K562 (cell line): Measurements from ENCODE around the gene SCART1. TPM values are rescaled to one million over a fixed set of nuclear protein-coding genes. Genes with fewer than 3 reads are reported as not detected.

ENCODE experiments used
- ATAC-seq: fragments of 200-7000 bp; cut with Tn5 transposase; 3 replicates; pipeline ENCODE4 v1.9.1; 2020; ENCODE audit warnings: moderate library complexity
- BruUV-seq: library from RNA; stranded (reverse); fragments of 400-500 nt; replicated peaks from 2 replicates; lab custom pipeline; 2021; lab: Mats Ljungman, UMichigan
- CTCF ChIA-PET: fragments of 300-600 bp; formaldehyde crosslinking; extraction: SDS; loops from one replicate; lab custom pipeline; 2021; ENCODE audit warnings: low intra/inter-chr PET ratio; lab: Yijun Ruan, JAX
- POLR2A ChIA-PET: fragments of 300-600, 350-650 bp; sonication (Branson Sonifier 250); formaldehyde crosslinking; extraction: SDS; loops from one replicate; lab custom pipeline; 2021; ENCODE audit warnings: antibody characterized with exemption, inconsistent platforms; lab: Yijun Ruan, JAX
- DNase-seq, 4 experiments: peaks; one replicate each; pipeline versions ENCODE4 v3.0.0 to v3.0.0-alpha.2; 2011 to 2018; ENCODE audit warnings: low spot score in 3 of 4, mixed read lengths in 3 of 4; ENCODE audit errors: extremely low read depth in 1 of 4
- FAIRE-seq: peaks from 2 replicates; lab custom pipeline; 2011; peaks lifted over from hg19 to GRCh38; lab: Jason Lieb, UNC
- H2AFZ ChIP-seq: 2 replicates; pipeline ENCODE4 v1.6.0; 2011; ENCODE audit warnings: low read depth, low read length, control low read depth, inconsistent platforms
- H3K27ac ChIP-seq: fragments of 200-600 bp; 3 replicates; pipeline ENCODE4 v1.8.0; 2011; ENCODE audit warnings: low read depth, mild to moderate bottlenecking, control low read depth, inconsistent platforms, low read length, moderate library complexity, mixed read lengths; ENCODE audit errors: extremely low read depth
- H3K27me3 ChIP-seq, 2 experiments: fragments of 300-600 bp in 1 of 2; 2 replicates in 1 of 2; 3 replicates in 1 of 2; pipeline versions ENCODE4 v1.6.0 to v1.8.0; 2011; ENCODE audit warnings: inconsistent platforms in 2 of 2, low read length in 2 of 2, mild to moderate bottlenecking in 1 of 2, mixed read lengths in 1 of 2, moderate library complexity in 1 of 2; ENCODE audit not compliant: control insufficient read depth in 2 of 2, insufficient read depth in 2 of 2
- H3K36me3 ChIP-seq: fragments of 300-600 bp; 3 replicates; pipeline ENCODE4 v1.8.0; 2011; ENCODE audit warnings: mild to moderate bottlenecking, low read length, inconsistent platforms; ENCODE audit not compliant: control insufficient read depth, insufficient read depth
- H3K4me1 ChIP-seq, 2 experiments: fragments of 200-600 bp in 1 of 2; replicated peaks in 1 of 2; 2 replicates in 1 of 2; 3 replicates in 1 of 2; pipeline versions ENCODE4 v1.5.1 to v1.8.0; 2011; ENCODE audit warnings: inconsistent platforms in 2 of 2, low read length in 2 of 2, mild to moderate bottlenecking in 1 of 2, mixed read lengths in 1 of 2, moderate library complexity in 1 of 2; ENCODE audit not compliant: control insufficient read depth in 2 of 2, insufficient read depth in 2 of 2
- H3K4me2 ChIP-seq: 2 replicates; pipeline ENCODE4 v1.6.1; 2011; ENCODE audit warnings: low read length, control low read depth, inconsistent platforms, mixed read lengths; ENCODE audit not compliant: insufficient read depth
- H3K4me3 ChIP-seq: fragments of 200-600 bp; sonication (generic), shearing (Covaris generic); 2 replicates; pipeline ENCODE4 v1.5.1; 2016; ENCODE audit warnings: control low read depth, inconsistent platforms
- H3K79me2 ChIP-seq: fragments of 200-600 bp; 3 replicates; pipeline ENCODE4 v1.8.0; 2011; ENCODE audit warnings: low read length, inconsistent platforms; ENCODE audit not compliant: control insufficient read depth, insufficient read depth
- H3K9ac ChIP-seq, 2 experiments: 2 replicates each; pipeline versions ENCODE4 v1.6.0 to v1.6.1; 2011; ENCODE audit warnings: low read depth in 2 of 2, low read length in 2 of 2, control low read depth in 1 of 2, inconsistent platforms in 1 of 2, mild to moderate bottlenecking in 1 of 2, mixed read lengths in 1 of 2; ENCODE audit not compliant: insufficient read depth in 1 of 2
- H3K9me1 ChIP-seq: one replicate; pipeline ENCODE4 v1.6.0; 2011; ENCODE audit warnings: inconsistent platforms, mild to moderate bottlenecking, low read length, moderate library complexity; ENCODE audit not compliant: control insufficient read depth, insufficient read depth
- H3K9me3 ChIP-seq: replicated peaks from 2 replicates; pipeline ENCODE4 v1.5.1; 2011; ENCODE audit warnings: low read depth, low read length, inconsistent platforms; ENCODE audit not compliant: control insufficient read depth, insufficient read depth
- H4K20me1 ChIP-seq: replicated peaks from 2 replicates; pipeline ENCODE4 v1.6.1; 2011; ENCODE audit warnings: low read length, inconsistent platforms, mixed read lengths; ENCODE audit not compliant: control insufficient read depth, insufficient read depth
- KAT2B ChIP-seq: IDR thresholded peaks from one replicate; pipeline ENCODE4 v1.6.1; 2012; ENCODE audit warnings: low read depth, mild to moderate bottlenecking, control low read depth, inconsistent platforms, low read length, moderate library complexity
- TAF7 ChIP-seq: fragments of 450-650 bp; IDR thresholded peaks from 2 replicates; pipeline ENCODE4 v1.6.1; 2016; ENCODE audit warnings: missing genetic modification characterization, missing compliant biosample characterization
- ZNF436 ChIP-seq: fragments of 250-450, 450-650 bp; sonication (Bioruptor Pico); formaldehyde crosslinking; IDR thresholded peaks from 2 replicates; pipeline ENCODE4 v1.7.0; 2020; ENCODE audit warnings: mild to moderate bottlenecking
- WGBS: fragments of 100-300 bp; shearing (Covaris generic); methylation state at CpG from one replicate; pipeline ENCODE4 v1.1.6; 2016; ENCODE audit warnings: low coverage, mixed read lengths; ENCODE audit not compliant: insufficient coverage; ENCODE audit errors: missing lambda C conversion rate; 5-methylcytosine and 5-hydroxymethylcytosine counted together
- in situ Hi-C: fragments of 300-500 bp; cut with MboI; formaldehyde crosslinking; loops from 4 replicates; pipeline ENCODE4 v1.15.0; 2018; ENCODE audit warnings: inconsistent platforms, mixed read lengths
- intact Hi-C: fragments of 100-400 bp; cut with micrococcal nuclease; formaldehyde crosslinking; loops from 2 replicates; pipeline ENCODE4 v1.14.2; 2022
- polyA plus RNA-seq, 8 experiments: library from polyadenylated mRNA; depleted of rRNA in 4 of 8; stranded (reverse) in 5 of 8; unstranded in 3 of 8; fragments of >200 nt; fragmentation: Nextera tagmentation in 2 of 8; fragmentation: Illumina TruSeq in 1 of 8; extraction: Ambion mirVana in 2 of 8; extraction: Trizol in 1 of 8; gene quantifications; 2 replicates each; pipeline versions ENCODE4 v1.2.1 to v1.2.3, GENCODE V29; 2011 to 2014; ENCODE audit warnings: inconsistent platforms in 1 of 8, missing spikeins in 1 of 8
- total RNA-seq, 7 experiments: library from RNA; depleted of rRNA in 6 of 7; stranded (reverse); fragments of >200 nt in 6 of 7; fragmentation: Illumina TruSeq in 2 of 7; extraction: Trizol in 2 of 7; gene quantifications; 2 replicates each; pipeline versions ENCODE4 v1.2.1 to v1.2.3, GENCODE V29; 2011 to 2021; ENCODE audit warnings: low replicate concordance in 1 of 7
- TF ChIP-seq, protein P1 (sequence below): IDR thresholded peaks from 3 replicates; pipeline ENCODE4 v1.6.1; 2011; ENCODE audit warnings: borderline replicate concordance, mild to moderate bottlenecking, moderate library complexity; ENCODE audit not compliant: insufficient read length; ENCODE audit errors: extremely low read depth
- TF ChIP-seq, protein P2 (sequence below), 2 experiments: fragments of 450-650 bp in 1 of 2; sonication (generic) in 1 of 2; formaldehyde crosslinking; conservative IDR thresholded peaks; 2 replicates each; pipeline versions ENCODE4 v1.4.0 to v1.8.1; 2020 to 2022; ENCODE audit warnings: mild to moderate bottlenecking in 1 of 2, missing genetic modification reagents in 1 of 2
- TF ChIP-seq, protein P3 (sequence below): fragments of 200-800 bp; sonication (Bioruptor generic); IDR thresholded peaks from 2 replicates; pipeline ENCODE4 v1.6.1; 2016; ENCODE audit warnings: missing genetic modification characterization, missing compliant biosample characterization

Gene SCART1
- total and polyA plus RNA-seq, 9 of the 15 experiments (the other 6 are each of a cell fraction or from before 2014, with no cell fraction given) = 0.18 to 6.5 (median 4.5) TPM

DNA sequence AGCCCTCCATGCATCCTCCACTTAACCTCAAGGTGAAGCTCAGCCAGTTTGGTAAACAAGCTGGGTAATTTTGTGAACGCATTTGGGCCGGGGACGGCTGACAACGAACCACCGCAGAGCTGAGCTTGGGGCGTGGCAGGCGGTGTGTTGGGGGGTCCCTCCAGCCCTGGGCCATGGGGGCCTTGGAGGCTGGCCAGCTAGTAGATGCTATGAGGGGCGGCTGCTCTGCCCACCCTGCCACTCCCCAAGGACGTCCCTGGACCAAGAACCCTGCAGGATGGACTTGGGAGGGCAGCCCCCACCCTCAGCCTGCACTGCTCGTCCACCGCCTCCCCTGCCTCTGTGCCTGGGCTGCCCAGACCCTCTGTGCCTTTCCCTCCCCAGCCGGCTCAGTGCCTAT is 12.0 kb upstream of the SCART1 start (continued):
- TF ChIP-seq, protein P1, sequence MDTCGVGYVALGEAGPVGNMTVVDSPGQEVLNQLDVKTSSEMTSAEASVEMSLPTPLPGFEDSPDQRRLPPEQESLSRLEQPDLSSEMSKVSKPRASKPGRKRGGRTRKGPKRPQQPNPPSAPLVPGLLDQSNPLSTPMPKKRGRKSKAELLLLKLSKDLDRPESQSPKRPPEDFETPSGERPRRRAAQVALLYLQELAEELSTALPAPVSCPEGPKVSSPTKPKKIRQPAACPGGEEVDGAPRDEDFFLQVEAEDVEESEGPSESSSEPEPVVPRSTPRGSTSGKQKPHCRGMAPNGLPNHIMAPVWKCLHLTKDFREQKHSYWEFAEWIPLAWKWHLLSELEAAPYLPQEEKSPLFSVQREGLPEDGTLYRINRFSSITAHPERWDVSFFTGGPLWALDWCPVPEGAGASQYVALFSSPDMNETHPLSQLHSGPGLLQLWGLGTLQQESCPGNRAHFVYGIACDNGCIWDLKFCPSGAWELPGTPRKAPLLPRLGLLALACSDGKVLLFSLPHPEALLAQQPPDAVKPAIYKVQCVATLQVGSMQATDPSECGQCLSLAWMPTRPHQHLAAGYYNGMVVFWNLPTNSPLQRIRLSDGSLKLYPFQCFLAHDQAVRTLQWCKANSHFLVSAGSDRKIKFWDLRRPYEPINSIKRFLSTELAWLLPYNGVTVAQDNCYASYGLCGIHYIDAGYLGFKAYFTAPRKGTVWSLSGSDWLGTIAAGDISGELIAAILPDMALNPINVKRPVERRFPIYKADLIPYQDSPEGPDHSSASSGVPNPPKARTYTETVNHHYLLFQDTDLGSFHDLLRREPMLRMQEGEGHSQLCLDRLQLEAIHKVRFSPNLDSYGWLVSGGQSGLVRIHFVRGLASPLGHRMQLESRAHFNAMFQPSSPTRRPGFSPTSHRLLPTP = no peak
- TF ChIP-seq, all 486 proteins: peak for 0

DNA sequence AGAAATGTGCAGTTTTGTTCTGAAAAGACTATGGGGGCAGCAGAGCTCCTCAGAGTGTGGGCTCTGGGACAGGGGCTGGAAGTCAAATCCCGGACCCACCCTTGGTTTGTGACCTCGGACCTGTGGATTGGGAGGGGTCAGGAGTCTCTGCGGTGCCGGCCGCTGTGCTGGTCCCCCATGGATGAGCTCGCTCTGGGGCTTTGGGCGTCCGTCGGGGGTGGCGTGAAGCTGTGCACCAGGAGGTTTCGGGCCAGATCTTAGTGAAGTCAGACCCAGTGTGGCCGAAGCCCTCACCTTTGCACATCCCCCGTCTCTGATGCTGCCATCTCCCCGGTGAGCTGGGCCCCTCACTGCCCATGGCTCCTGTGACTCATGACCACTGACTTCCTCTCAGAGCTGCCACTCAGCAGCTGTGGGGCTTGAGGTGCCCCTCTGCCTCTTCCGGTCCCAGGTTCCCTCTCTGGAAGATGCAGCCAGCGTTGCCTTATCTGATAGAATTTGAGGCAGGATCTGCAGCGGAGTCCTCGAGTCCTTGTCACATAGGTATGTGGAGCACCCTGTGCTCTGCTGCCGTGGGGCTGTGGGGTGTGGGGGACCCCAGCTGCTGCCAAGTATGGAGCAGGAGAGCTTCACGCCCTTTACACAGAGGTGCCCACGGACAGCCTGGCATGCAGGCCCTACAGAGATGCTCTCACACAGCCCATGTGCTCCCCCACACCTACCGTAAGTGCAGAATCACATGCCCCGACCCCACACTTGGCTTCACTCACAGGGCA is 11.4 kb upstream of the SCART1 start:
- Histone ChIP-seq H3K4me3 (no peak overlapping the region), H3K36me3 (no peaks in the 10 kb centered on the region), H3K9ac (no peak overlapping the region), H3K9me3 (peaks cover 2% of the 10 kb centered on the region; the same call in 1 of the 2 replicates), H2AFZ (no peak overlapping the region), H3K27ac (no peak overlapping the region), H3K4me2 (no peak overlapping the region), H3K27me3 (peaks cover 0 to 7% of the 10 kb centered on the region in 2 experiments; a peak in 1 of 5 replicates), H3K79me2 (no peaks in the 10 kb centered on the region), H3K9me1 (no peaks in the 10 kb centered on the region), H4K20me1 (no peaks in the 10 kb centered on the region), H3K4me1 (peaks cover 0 to 12% of the 10 kb centered on the region in 2 experiments; a peak in 1 of 5 replicates)
- no TSS peak for BruUV-seq
- CTCF ChIA-PET = no interaction called here
- POLR2A ChIA-PET = interaction anchor here (0.6 kb wide), 2 partner anchors 15 to 115 kb away, joined by 3 read pairs; no protein-coding TSS in a partner anchor
- no peak for DNase-seq
- 25% methylated on average over 23 of the region's 23 CpGs for WGBS
- ATAC-seq = no peak
- no peak for FAIRE-seq
- intact Hi-C loops = loop anchor here (5.0 kb wide), 1 partner anchor 115 kb away; no protein-coding TSS in a partner anchor
- in situ Hi-C loops = no loop called here
- no peak for TF ChIP-seq TAF7
- TF ChIP-seq, protein P2, sequence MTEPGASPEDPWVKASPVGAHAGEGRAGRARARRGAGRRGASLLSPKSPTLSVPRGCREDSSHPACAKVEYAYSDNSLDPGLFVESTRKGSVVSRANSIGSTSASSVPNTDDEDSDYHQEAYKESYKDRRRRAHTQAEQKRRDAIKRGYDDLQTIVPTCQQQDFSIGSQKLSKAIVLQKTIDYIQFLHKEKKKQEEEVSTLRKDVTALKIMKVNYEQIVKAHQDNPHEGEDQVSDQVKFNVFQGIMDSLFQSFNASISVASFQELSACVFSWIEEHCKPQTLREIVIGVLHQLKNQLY (CRISPR knock-in tag; conservative IDR thresholded peaks at IDR 0.05) = no peak
- TF ChIP-seq ZNF436 (CRISPR knock-in tag) = no peak
- TF ChIP-seq, protein P3, sequence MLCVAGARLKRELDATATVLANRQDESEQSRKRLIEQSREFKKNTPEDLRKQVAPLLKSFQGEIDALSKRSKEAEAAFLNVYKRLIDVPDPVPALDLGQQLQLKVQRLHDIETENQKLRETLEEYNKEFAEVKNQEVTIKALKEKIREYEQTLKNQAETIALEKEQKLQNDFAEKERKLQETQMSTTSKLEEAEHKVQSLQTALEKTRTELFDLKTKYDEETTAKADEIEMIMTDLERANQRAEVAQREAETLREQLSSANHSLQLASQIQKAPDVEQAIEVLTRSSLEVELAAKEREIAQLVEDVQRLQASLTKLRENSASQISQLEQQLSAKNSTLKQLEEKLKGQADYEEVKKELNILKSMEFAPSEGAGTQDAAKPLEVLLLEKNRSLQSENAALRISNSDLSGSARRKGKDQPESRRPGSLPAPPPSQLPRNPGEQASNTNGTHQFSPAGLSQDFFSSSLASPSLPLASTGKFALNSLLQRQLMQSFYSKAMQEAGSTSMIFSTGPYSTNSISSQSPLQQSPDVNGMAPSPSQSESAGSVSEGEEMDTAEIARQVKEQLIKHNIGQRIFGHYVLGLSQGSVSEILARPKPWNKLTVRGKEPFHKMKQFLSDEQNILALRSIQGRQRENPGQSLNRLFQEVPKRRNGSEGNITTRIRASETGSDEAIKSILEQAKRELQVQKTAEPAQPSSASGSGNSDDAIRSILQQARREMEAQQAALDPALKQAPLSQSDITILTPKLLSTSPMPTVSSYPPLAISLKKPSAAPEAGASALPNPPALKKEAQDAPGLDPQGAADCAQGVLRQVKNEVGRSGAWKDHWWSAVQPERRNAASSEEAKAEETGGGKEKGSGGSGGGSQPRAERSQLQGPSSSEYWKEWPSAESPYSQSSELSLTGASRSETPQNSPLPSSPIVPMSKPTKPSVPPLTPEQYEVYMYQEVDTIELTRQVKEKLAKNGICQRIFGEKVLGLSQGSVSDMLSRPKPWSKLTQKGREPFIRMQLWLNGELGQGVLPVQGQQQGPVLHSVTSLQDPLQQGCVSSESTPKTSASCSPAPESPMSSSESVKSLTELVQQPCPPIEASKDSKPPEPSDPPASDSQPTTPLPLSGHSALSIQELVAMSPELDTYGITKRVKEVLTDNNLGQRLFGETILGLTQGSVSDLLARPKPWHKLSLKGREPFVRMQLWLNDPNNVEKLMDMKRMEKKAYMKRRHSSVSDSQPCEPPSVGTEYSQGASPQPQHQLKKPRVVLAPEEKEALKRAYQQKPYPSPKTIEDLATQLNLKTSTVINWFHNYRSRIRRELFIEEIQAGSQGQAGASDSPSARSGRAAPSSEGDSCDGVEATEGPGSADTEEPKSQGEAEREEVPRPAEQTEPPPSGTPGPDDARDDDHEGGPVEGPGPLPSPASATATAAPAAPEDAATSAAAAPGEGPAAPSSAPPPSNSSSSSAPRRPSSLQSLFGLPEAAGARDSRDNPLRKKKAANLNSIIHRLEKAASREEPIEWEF (CRISPR knock-in tag) = no peak
- no peak for TF ChIP-seq KAT2B
